ENCODE data around the gene FRAS1. TPM values are rescaled to one million over a fixed set of nuclear protein-coding genes. Genes with fewer than 3 reads are reported as not detected.

The FRAS1 gene
- polyA plus RNA-seq, 1 donor from 2014 or later: 2.8 TPM

DNA sequence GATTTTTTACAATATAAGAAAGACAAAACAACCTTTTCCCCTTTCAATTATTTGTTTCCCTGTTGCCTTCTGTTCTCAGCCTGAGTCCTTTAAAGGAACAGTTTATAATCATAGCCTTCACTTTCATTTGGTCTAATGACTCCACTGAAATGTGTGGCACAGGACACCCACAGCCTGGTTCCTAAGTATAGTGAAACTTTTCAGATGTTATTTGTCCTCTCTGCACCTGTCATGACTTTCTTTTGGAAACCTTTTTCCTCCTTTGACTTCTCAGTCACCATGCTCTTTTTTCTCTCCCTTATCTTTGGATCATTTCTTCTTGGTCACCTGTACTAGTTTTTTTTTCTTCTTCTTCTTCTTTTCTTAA, 256.6 kb downstream of the FRAS1 start:
- Histone ChIP-seq H3K36me3 (ENCODE audit: insufficient read depth, low read length) (no peaks in the 10 kb centered on the region), H3K9ac (ENCODE audit: low read length) (no peak overlapping the region), H4K20me1 (ENCODE audit: insufficient read depth) (no peaks in the 10 kb centered on the region), H3K4me2 (ENCODE audit: low read length) (no peak overlapping the region), H3K9me2 (ENCODE audit: insufficient read depth, low read length) (no peaks in the 10 kb centered on the region), H3F3A (ENCODE audit: insufficient read depth, low read length, poor library complexity, severe bottlenecking) (no peaks in the 10 kb centered on the region), H3K4me3 (ENCODE audit: low read length) (no peak overlapping the region), H3K27ac (ENCODE audit: low read length) (no peak overlapping the region), H3K9me3 (ENCODE audit: low read length) (no peaks in the 10 kb centered on the region), H3K79me2 (replicated peaks; ENCODE audit: insufficient read depth, low read length) (no peaks in the 10 kb centered on the region), H2AFZ (ENCODE audit: low read depth, low read length) (no peak overlapping the region), H3K27me3 (ENCODE audit: insufficient read depth, low read depth, low read length) (no peaks in the 10 kb centered on the region)
- TF ChIP-seq POLR2AphosphoS5 (IDR thresholded peaks at IDR 0.05): no peak
- no peak for TF ChIP-seq EZH2 (IDR thresholded peaks at IDR 0.05; ENCODE audit: borderline replicate concordance, insufficient read depth, low read length, poor library complexity, severe bottlenecking)
- TF ChIP-seq TAF1 (IDR thresholded peaks at IDR 0.05; ENCODE audit: low read depth): no peak
- TF ChIP-seq MXI1 (conservative IDR thresholded peaks at IDR 0.05; ENCODE audit: poor library complexity, severe bottlenecking): no peak
- TF ChIP-seq EP300 (conservative IDR thresholded peaks at IDR 0.05; ENCODE audit: poor library complexity, severe bottlenecking): no peak
- TF ChIP-seq, protein P1, sequence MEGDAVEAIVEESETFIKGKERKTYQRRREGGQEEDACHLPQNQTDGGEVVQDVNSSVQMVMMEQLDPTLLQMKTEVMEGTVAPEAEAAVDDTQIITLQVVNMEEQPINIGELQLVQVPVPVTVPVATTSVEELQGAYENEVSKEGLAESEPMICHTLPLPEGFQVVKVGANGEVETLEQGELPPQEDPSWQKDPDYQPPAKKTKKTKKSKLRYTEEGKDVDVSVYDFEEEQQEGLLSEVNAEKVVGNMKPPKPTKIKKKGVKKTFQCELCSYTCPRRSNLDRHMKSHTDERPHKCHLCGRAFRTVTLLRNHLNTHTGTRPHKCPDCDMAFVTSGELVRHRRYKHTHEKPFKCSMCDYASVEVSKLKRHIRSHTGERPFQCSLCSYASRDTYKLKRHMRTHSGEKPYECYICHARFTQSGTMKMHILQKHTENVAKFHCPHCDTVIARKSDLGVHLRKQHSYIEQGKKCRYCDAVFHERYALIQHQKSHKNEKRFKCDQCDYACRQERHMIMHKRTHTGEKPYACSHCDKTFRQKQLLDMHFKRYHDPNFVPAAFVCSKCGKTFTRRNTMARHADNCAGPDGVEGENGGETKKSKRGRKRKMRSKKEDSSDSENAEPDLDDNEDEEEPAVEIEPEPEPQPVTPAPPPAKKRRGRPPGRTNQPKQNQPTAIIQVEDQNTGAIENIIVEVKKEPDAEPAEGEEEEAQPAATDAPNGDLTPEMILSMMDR (IDR thresholded peaks at IDR 0.05; ENCODE audit: poor library complexity, severe bottlenecking): no peak
- TF ChIP-seq, protein P2, sequence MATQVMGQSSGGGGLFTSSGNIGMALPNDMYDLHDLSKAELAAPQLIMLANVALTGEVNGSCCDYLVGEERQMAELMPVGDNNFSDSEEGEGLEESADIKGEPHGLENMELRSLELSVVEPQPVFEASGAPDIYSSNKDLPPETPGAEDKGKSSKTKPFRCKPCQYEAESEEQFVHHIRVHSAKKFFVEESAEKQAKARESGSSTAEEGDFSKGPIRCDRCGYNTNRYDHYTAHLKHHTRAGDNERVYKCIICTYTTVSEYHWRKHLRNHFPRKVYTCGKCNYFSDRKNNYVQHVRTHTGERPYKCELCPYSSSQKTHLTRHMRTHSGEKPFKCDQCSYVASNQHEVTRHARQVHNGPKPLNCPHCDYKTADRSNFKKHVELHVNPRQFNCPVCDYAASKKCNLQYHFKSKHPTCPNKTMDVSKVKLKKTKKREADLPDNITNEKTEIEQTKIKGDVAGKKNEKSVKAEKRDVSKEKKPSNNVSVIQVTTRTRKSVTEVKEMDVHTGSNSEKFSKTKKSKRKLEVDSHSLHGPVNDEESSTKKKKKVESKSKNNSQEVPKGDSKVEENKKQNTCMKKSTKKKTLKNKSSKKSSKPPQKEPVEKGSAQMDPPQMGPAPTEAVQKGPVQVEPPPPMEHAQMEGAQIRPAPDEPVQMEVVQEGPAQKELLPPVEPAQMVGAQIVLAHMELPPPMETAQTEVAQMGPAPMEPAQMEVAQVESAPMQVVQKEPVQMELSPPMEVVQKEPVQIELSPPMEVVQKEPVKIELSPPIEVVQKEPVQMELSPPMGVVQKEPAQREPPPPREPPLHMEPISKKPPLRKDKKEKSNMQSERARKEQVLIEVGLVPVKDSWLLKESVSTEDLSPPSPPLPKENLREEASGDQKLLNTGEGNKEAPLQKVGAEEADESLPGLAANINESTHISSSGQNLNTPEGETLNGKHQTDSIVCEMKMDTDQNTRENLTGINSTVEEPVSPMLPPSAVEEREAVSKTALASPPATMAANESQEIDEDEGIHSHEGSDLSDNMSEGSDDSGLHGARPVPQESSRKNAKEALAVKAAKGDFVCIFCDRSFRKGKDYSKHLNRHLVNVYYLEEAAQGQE (IDR thresholded peaks at IDR 0.05; ENCODE audit: borderline replicate concordance): no peak
- no peak for TF ChIP-seq SMC3 (conservative IDR thresholded peaks at IDR 0.05; ENCODE audit: poor library complexity)
- no peak for TF ChIP-seq RAD21 (conservative IDR thresholded peaks at IDR 0.05)

DNA sequence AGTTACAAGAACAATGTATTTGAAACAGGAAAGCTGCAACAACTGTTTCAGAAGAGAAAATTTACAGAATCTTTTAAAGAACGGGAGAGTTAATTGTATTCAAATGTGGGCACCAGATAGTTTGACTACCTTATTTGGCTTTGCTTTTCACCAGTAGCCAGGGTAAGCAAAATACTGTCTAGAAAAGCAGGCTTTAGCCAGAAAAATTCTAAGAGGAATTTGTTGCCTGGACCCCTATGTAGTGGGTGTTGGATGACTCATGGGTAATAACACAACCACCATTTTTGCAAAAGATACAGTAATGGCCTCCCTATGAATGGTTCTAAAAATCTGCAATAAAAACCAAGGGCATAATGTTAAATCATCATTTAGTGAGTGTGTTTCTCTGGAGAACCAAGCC, 261.0 kb downstream of the FRAS1 start:
- H3K36me3 ChIP-seq (ENCODE audit: insufficient read depth, low read length): no peaks in the 10 kb centered on the region
- H3K9ac ChIP-seq (ENCODE audit: low read length): no peak overlapping the region
- H3K79me2 ChIP-seq (replicated peaks; ENCODE audit: insufficient read depth, low read length): no peaks in the 10 kb centered on the region
- no peaks in the 10 kb centered on the region for H3F3A ChIP-seq (ENCODE audit: insufficient read depth, low read length, poor library complexity, severe bottlenecking)
- H3K27ac ChIP-seq (ENCODE audit: low read length): no peak overlapping the region
- no peak overlapping the region for H3K4me3 ChIP-seq (ENCODE audit: low read length)
- no peaks in the 10 kb centered on the region for H3K9me3 ChIP-seq (ENCODE audit: low read length)
- no peaks in the 10 kb centered on the region for H3K9me2 ChIP-seq (ENCODE audit: insufficient read depth, low read length)
- H3K27me3 ChIP-seq (ENCODE audit: insufficient read depth, low read depth, low read length): no peaks in the 10 kb centered on the region
- no peak overlapping the region for H3K4me2 ChIP-seq (ENCODE audit: low read length)
- no peaks in the 10 kb centered on the region for H4K20me1 ChIP-seq (ENCODE audit: insufficient read depth)
- TF ChIP-seq TAF1 (IDR thresholded peaks at IDR 0.05; ENCODE audit: low read depth): no peak
- no peak for TF ChIP-seq EZH2 (IDR thresholded peaks at IDR 0.05; ENCODE audit: borderline replicate concordance, insufficient read depth, low read length, poor library complexity, severe bottlenecking)
- TF ChIP-seq POLR2AphosphoS5 (IDR thresholded peaks at IDR 0.05): no peak
- TF ChIP-seq, protein P2 (IDR thresholded peaks at IDR 0.05; ENCODE audit: borderline replicate concordance): no peak
- TF ChIP-seq MXI1 (conservative IDR thresholded peaks at IDR 0.05; ENCODE audit: poor library complexity, severe bottlenecking): no peak
- TF ChIP-seq, protein P1 (IDR thresholded peaks at IDR 0.05; ENCODE audit: poor library complexity, severe bottlenecking): no peak
- H2AFZ ChIP-seq (ENCODE audit: low read depth, low read length): no peak overlapping the region

Data from neural cell (in vitro differentiated cells).